B cell (primary cell): ENCODE measurements around the gene MYRIP.

ENCODE experiments used
- EZH2 ChIP-seq: IDR thresholded peaks from 2 replicates; pipeline ENCODE4 v1.6.1; 2012; ENCODE audit warnings: borderline replicate concordance, low read depth, mild to moderate bottlenecking, moderate library complexity, low read length; ENCODE audit not compliant: insufficient read depth, poor library complexity, severe bottlenecking
- TF ChIP-seq, protein P1 (sequence below): fragments of 200-600 bp; IDR thresholded peaks from one replicate; pipeline ENCODE4 v1.8.0; 2022; ENCODE audit warnings: antibody characterized with exemption, mild to moderate bottlenecking

DNA sequence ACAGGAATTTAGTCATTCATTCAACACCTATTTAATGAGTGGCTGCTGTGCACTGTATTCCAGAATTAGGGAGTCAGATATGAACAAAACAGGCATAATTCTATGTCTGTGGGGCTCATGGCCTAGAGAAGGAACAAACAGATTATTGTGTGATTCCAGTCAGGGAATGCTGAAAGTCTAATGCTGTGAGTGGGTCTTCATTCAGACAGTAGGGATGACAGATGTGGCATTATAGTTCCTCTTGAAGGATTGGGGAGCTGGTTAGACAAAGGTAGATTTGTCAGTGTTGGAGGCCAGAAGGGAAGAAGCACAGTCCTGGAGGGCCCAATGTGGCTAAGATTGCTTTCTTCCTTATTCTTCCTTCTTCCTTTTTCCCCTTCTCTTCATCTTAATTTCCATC is 273.7 kb downstream of the MYRIP start:
- TF ChIP-seq, protein P1, sequence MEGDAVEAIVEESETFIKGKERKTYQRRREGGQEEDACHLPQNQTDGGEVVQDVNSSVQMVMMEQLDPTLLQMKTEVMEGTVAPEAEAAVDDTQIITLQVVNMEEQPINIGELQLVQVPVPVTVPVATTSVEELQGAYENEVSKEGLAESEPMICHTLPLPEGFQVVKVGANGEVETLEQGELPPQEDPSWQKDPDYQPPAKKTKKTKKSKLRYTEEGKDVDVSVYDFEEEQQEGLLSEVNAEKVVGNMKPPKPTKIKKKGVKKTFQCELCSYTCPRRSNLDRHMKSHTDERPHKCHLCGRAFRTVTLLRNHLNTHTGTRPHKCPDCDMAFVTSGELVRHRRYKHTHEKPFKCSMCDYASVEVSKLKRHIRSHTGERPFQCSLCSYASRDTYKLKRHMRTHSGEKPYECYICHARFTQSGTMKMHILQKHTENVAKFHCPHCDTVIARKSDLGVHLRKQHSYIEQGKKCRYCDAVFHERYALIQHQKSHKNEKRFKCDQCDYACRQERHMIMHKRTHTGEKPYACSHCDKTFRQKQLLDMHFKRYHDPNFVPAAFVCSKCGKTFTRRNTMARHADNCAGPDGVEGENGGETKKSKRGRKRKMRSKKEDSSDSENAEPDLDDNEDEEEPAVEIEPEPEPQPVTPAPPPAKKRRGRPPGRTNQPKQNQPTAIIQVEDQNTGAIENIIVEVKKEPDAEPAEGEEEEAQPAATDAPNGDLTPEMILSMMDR, result no peak
- TF ChIP-seq EZH2, result no peak
